GM10248 (cell line): Measurements from ENCODE around the gene RGS13.

Source experiments
- CTCF ChIA-PET: fragments of 300-600 bp; sonication (Branson Sonifier 250); formaldehyde crosslinking; extraction: SDS; loops from one replicate; lab custom pipeline; 2021; ENCODE audit warnings: antibody characterized with exemption; lab: Yijun Ruan, JAX
- POLR2A ChIA-PET: fragments of 350-650 bp; sonication (Branson Sonifier 250); formaldehyde crosslinking; extraction: SDS; loops from one replicate; lab custom pipeline; 2020; ENCODE audit warnings: antibody characterized with exemption; lab: Yijun Ruan, JAX
- DNase-seq: peaks from one replicate; pipeline ENCODE4 v3.0.0; 2012; ENCODE audit errors: extremely low spot score
- TF ChIP-seq, protein P1 (sequence below): IDR thresholded peaks from 2 replicates; pipeline ENCODE4 v1.5.1; 2012; ENCODE audit warnings: mild to moderate bottlenecking, low read depth; ENCODE audit errors: extremely low read depth, missing control alignments, control extremely low read depth

Gene RGS13

DNA sequence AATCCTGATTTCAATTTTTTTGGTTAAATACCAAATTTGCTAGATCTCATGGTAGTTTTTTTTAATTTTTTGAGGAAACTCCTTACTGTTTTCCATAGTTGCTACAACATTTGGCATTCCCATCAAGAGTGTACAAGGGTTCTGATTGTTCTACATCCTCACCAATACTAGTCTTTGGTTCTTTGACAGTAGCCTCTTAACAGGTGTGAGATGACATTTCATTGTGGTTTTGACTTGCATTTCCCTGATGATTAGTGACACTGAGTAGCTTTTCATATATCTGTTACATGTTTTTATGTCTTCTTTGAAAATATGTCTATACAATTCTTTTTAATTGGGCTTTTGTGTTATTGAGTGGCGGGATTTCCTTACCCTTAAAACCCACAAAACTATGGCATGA, 20.9 kb upstream of the RGS13 start:
- POLR2A ChIA-PET, result no interaction called here
- TF ChIP-seq, protein P1, sequence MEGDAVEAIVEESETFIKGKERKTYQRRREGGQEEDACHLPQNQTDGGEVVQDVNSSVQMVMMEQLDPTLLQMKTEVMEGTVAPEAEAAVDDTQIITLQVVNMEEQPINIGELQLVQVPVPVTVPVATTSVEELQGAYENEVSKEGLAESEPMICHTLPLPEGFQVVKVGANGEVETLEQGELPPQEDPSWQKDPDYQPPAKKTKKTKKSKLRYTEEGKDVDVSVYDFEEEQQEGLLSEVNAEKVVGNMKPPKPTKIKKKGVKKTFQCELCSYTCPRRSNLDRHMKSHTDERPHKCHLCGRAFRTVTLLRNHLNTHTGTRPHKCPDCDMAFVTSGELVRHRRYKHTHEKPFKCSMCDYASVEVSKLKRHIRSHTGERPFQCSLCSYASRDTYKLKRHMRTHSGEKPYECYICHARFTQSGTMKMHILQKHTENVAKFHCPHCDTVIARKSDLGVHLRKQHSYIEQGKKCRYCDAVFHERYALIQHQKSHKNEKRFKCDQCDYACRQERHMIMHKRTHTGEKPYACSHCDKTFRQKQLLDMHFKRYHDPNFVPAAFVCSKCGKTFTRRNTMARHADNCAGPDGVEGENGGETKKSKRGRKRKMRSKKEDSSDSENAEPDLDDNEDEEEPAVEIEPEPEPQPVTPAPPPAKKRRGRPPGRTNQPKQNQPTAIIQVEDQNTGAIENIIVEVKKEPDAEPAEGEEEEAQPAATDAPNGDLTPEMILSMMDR, result no peak
- no peak for DNase-seq
- CTCF ChIA-PET, result interaction anchor here (1.5 to 8.1 kb wide), 2 partner anchors 135 to 140 kb away, joined by 3 to 98 read pairs; no protein-coding TSS in a partner anchor

DNA sequence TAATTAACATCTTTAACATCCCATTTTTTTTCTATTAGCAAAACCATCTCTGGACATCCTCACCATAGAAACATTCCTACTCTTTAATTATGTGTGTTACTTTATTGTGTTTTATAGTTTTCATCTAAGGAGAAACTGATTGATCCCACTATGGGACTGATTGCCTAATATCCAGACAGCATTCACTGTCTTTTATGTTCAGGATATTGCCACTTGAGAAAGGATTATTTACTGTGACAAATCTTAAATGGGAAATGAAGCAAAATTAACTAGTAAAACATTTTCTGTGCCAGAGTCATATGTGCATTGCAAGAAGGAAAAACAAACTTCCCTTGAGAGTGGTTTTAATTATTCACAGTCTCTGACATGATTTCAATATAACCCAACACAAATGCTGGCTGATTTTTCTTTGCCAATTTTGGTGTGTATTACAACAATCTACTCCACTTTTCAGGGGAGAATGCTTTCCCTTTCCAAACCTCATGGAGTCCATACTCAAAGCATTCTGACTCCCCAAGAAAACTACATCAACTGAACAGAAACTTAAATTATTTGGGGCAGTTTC, 15.8 kb upstream of the RGS13 start:
- TF ChIP-seq, protein P1, result no peak
- ChIA-PET CTCF (interaction anchor here (1.1 to 1.5 kb wide), 2 partner anchors 25 to 143 kb away, joined by 3 to 5 read pairs; no protein-coding TSS in a partner anchor), POLR2A (no interaction called here)
- DNase-seq, result no peak

DNA sequence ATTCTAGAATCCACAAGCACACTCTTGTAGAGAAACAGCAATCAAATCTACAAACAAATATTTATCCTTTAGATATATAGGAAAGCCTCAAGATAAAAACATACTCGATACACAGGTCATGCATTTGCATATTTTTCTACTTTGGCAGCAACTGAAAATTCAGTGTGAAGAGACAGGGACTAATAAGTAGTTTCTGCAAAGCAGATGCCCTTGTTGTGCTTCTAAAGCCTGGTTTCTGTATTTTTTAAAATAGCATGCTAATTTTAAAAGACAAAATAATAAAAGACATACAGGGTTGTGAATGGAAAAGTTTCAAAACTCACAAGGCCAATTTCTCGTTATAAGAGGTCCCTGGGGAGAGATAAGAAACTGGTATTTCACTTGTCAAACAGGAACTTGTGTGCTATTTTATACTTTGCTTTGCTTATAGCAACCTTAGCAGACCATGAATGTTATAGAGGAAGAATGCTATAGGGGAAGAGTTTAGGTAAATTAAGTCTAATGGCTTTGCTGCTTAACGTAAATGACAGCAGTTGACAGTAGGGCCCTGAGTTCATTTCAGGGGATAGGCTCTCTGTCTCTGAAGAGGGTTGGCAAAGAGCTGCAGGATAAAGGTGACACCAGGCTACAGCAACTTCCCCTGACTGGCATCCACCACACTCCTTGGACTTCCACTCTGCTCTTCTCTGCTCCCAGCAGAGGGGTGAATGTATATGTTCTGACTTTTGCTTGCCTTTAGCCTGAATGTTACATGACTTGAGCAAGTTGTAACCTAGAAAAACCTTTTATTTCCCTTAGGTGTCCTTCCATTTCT, 9.4 kb upstream of the RGS13 start:
- ChIA-PET CTCF (interaction anchor here (0.8 to 2.5 kb wide), 6 partner anchors 10 to 152 kb away, joined by 3 to 9 read pairs (median 4); no protein-coding TSS in a partner anchor), POLR2A (no interaction called here)
- TF ChIP-seq, protein P1, result no peak
- DNase-seq, result no peak

DNA sequence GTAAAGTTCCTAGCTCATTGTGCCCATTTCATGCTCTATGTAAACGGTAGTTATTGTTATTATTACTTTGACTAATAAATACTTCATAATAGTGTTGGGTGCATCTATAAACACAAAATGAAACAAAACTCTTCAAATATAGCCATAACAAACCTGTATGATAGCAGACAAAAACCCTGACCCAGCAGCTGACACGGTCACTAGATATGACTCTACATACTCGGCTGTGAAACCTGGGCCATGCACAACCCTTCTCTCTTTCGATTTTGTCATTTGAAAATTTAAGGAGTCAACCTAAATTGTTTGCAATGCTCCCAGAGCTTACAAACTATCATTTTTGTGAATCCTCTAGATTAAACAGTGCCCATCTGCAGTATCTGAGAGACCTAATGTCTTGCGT, 8.0 kb upstream of the RGS13 start:
- DNase-seq, result no peak
- TF ChIP-seq, protein P1, result no peak
- POLR2A ChIA-PET, result interaction anchor here (0.6 kb wide), 1 partner anchor 99 kb away, joined by 4 read pairs; no protein-coding TSS in a partner anchor
- CTCF ChIA-PET, result interaction anchor here (0.8 to 2.5 kb wide), 6 partner anchors 9 to 150 kb away, joined by 3 to 9 read pairs (median 4); no protein-coding TSS in a partner anchor

DNA sequence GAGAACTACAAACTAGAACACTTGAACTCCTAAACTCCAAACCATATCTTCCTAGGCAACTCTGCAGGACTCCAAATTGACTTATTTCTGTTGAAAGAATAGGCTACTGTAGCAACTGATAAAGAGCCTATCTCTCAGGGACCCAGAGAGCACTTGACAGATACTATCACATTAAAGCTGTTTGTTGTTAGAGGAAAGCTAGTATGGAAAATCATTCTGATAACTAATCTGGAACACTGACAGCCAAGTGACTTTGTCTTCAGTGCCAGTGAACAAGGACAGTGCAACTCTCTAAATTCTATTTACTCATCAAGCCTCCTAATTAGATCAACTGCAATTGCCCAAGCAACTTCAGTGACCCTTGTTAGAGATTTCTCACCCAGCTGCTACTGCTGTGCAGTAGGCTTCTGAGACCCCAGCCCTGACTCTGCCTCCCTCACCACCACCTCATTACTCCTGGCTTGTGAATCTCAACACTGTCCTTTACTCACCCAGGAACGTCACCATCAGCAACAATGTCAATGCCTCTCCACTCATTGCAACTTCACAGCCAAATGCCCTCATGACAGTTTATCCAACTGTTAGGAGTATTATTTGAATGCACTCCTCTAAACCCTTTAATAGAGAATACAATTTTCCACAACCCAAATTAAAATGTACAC, 7.4 kb upstream of the RGS13 start:
- TF ChIP-seq, protein P1, result no peak
- no peak for DNase-seq
- CTCF ChIA-PET, result interaction anchor here (0.8 to 2.5 kb wide), 6 partner anchors 9 to 151 kb away, joined by 3 to 9 read pairs (median 4); no protein-coding TSS in a partner anchor
- POLR2A ChIA-PET, result interaction anchor here (0.6 kb wide), 1 partner anchor 98 kb away, joined by 4 read pairs; no protein-coding TSS in a partner anchor

DNA sequence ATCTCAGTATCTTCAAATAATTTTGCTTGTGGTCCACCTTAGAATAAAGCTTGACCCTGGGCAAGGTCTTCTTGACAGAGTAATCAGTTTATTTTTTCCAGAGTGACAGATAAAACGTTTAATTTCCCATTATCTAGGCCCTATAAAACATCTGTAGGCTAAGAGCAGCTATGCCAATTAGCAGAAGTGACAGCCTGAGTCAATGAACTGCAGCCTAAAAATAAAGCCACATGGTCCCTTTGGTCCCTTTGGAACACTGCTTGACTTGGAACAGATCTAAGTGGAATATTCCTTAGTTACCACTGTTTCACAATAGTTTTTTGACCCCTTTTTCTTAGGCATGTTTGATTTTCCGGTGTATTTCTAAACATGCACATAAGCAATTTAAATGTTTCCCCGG, 6.3 kb upstream of the RGS13 start:
- no peak for DNase-seq
- TF ChIP-seq, protein P1, result no peak
- ChIA-PET POLR2A (no interaction called here), CTCF (interaction anchor here (1.2 to 1.5 kb wide), 3 partner anchors 10 to 19 kb away, joined by 4 to 6 read pairs (median 5); no protein-coding TSS in a partner anchor)
